Activated naive CD8-positive, alpha-beta T cell treated with anti-CD3 and anti-CD28 coated beads, Interleukin-2, amount 10 ng/mL, durations not matched to agents 7 days and 5 days (primary cell): ENCODE results near the gene C14orf132. TPM values are rescaled to one million over a fixed set of nuclear protein-coding genes. Genes with fewer than 3 reads are reported as not detected.

ENCODE experiments used
- ATAC-seq: fragments of 150-1000 bp; cut with Tn5 transposase; one replicate; pipeline ENCODE4 v1.10.0; 2021; ENCODE audit warnings: low read depth, moderate library complexity
- POLR2A ChIA-PET: fragments of 350-600 bp; sonication (Branson Sonifier 250); formaldehyde crosslinking; loops from one replicate; lab custom pipeline; 2021; ENCODE audit warnings: antibody characterized with exemption; lab: Charles Lee
- DNase-seq: peaks from one replicate; pipeline ENCODE4 v3.0.0; 2021
- H3K27ac Mint-ChIP-seq: one replicate; pipeline ENCODE4 v1.8.0; 2022; ENCODE audit warnings: mild to moderate bottlenecking, mixed read lengths
- H3K27me3 Mint-ChIP-seq: one replicate; pipeline ENCODE4 v1.8.0; 2022; ENCODE audit warnings: mild to moderate bottlenecking, moderate library complexity, mixed read lengths
- H3K36me3 Mint-ChIP-seq: one replicate; pipeline ENCODE4 v1.8.0; 2021; ENCODE audit warnings: mild to moderate bottlenecking, mixed read lengths
- H3K4me1 Mint-ChIP-seq: one replicate; pipeline ENCODE4 v1.8.0; 2021; ENCODE audit warnings: mixed read lengths
- H3K4me3 Mint-ChIP-seq: one replicate; pipeline ENCODE4 v1.8.0; 2022; ENCODE audit warnings: mild to moderate bottlenecking, moderate library complexity, mixed read lengths
- H3K9me3 Mint-ChIP-seq: one replicate; pipeline ENCODE4 v1.8.0; 2021; ENCODE audit warnings: mixed read lengths
- total RNA-seq, 2 experiments: library from RNA; stranded (reverse); gene quantifications; one replicate each; pipeline ENCODE4 v1.2.3, GENCODE V29; 2021

The C14orf132 gene
- total RNA-seq, 2 experiments from 2014 or later = 1.7 to 2.1 TPM

DNA sequence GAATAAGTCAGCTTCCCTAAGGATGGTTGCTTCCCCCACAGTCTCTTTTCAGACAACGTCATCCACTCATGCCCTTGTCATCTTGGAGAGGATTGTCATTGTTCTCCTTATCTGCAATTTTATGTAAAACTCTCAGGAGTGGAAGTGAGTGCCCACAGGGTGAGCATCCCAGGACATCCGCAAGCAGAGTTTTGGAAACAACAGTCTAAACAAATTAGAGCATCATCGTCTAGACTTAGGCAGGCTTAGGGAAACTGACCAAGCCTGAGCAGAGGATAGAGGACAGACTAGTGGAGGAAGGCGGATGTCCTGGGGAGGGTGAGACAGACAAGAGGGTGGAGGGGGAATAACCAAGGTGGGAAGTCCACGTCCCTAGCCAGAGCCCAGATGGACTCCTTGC lies 101.8 kb downstream of the C14orf132 start:
- H3K9me3 Mint-ChIP-seq = peaks cover 6% of the 10 kb centered on the region
- H3K36me3 Mint-ChIP-seq = no peaks in the 10 kb centered on the region
- H3K27ac Mint-ChIP-seq = no peak overlapping the region
- no peak overlapping the region for H3K4me3 Mint-ChIP-seq
- no peaks in the 10 kb centered on the region for H3K4me1 Mint-ChIP-seq
- H3K27me3 Mint-ChIP-seq = peaks cover 10% of the 10 kb centered on the region
- ATAC-seq (no peak), DNase-seq (no peak)
- POLR2A ChIA-PET = no interaction called here

Other genes starting within 250 kb of the C14orf132 start
- gene TUNAR, start 162.5 kb upstream of the C14orf132 start, total RNA-seq = not detected
- not detected for gene BDKRB2, start 165.5 kb downstream of the C14orf132 start, total RNA-seq
- not detected for gene BDKRB1, start 216.8 kb downstream of the C14orf132 start, total RNA-seq